Panc1 (cell line): ENCODE data around the gene COMMD10. TPM values are rescaled to one million over a fixed set of nuclear protein-coding genes. Genes with fewer than 3 reads are reported as not detected.
"Not testable (repeated sequence)": the region's sequence is repeated elsewhere in the genome, so short reads cannot be mapped to it uniquely, and the experiment has no call there.

Experiments
- ATAC-seq: fragments of 200-7000 bp; cut with Tn5 transposase; 2 replicates; pipeline ENCODE4 v1.9.1; 2020; ENCODE audit warnings: mild to moderate bottlenecking, moderate library complexity
- BruUV-seq: library from RNA; stranded (reverse); fragments of 400-500 nt; replicated peaks from 2 replicates; lab custom pipeline; 2021; lab: Mats Ljungman, UMichigan
- CTCF ChIA-PET: fragments of 300-600 bp; sonication (Branson Sonifier 250); formaldehyde crosslinking; loops from one replicate; lab custom pipeline; 2022; ENCODE audit warnings: antibody characterized with exemption; lab: Charles Lee
- POLR2A ChIA-PET: fragments of 300-600 bp; sonication (Branson Sonifier 250); formaldehyde crosslinking; loops from one replicate; lab custom pipeline; 2022; ENCODE audit warnings: antibody characterized with exemption; lab: Charles Lee
- DNase-seq: peaks from one replicate; pipeline ENCODE4 v3.0.0-alpha.2; 2010; ENCODE audit warnings: low read depth, low spot score
- H3K27ac ChIP-seq: 2 replicates; pipeline ENCODE4 v1.5.1; 2011; ENCODE audit warnings: mild to moderate bottlenecking, low read length, inconsistent platforms
- H3K27me3 ChIP-seq: fragments of 200-500 bp; sonication (Bioruptor generic); 2 replicates; pipeline ENCODE4 v1.6.0; 2014; ENCODE audit warnings: low read length, inconsistent platforms; ENCODE audit not compliant: control insufficient read depth, insufficient read depth
- H3K36me3 ChIP-seq: fragments of 200-500 bp; sonication (Bioruptor generic); 2 replicates; pipeline ENCODE4 v1.5.1; 2014; ENCODE audit warnings: inconsistent platforms, mild to moderate bottlenecking, low read length, moderate library complexity; ENCODE audit not compliant: control insufficient read depth, insufficient read depth
- H3K4me1 ChIP-seq: 2 replicates; pipeline ENCODE4 v1.5.1; 2011; ENCODE audit warnings: inconsistent platforms, mild to moderate bottlenecking, low read length, moderate library complexity; ENCODE audit not compliant: control insufficient read depth, insufficient read depth
- H3K4me3 ChIP-seq, 2 experiments: 2 replicates each; pipeline ENCODE4 v1.5.1; 2011 to 2012; ENCODE audit warnings: low read depth in 2 of 2, low read length in 2 of 2, mild to moderate bottlenecking in 2 of 2, inconsistent platforms in 1 of 2, moderate library complexity in 1 of 2
- H3K9me3 ChIP-seq: fragments of 200-500 bp; sonication (Bioruptor generic); 2 replicates; pipeline ENCODE4 v1.5.1; 2014; ENCODE audit warnings: low read depth, mild to moderate bottlenecking, inconsistent platforms, low read length, moderate library complexity; ENCODE audit not compliant: control insufficient read depth, insufficient read depth
- POLR2AphosphoS5 ChIP-seq: IDR thresholded peaks from 2 replicates; pipeline ENCODE4 v1.6.1; 2012; ENCODE audit warnings: mild to moderate bottlenecking, low read depth, low read length, moderate library complexity
- SIN3A ChIP-seq: IDR thresholded peaks from 2 replicates; pipeline ENCODE4 v1.6.1; 2012; ENCODE audit warnings: low read depth, mild to moderate bottlenecking, low read length, moderate library complexity, borderline replicate concordance; ENCODE audit not compliant: insufficient read depth
- TCF7L2 ChIP-seq: IDR thresholded peaks from 2 replicates; pipeline ENCODE4 v1.6.1; 2011; ENCODE audit warnings: mild to moderate bottlenecking, low read depth, low read length, inconsistent platforms
- in situ Hi-C: cut with HindIII; loops from 2 replicates; pipeline ENCODE4 v1.10.0; 2016; ENCODE audit warnings: low sequenced_read_pairs, low pct_unique_long_range_greater_than_20kb
- intact Hi-C: fragments of 100-400 bp; cut with micrococcal nuclease; formaldehyde crosslinking; loops from one replicate; pipeline ENCODE4 v1.10.0; 2022; ENCODE audit not compliant: unreplicated experiment
- total RNA-seq: library from RNA; stranded (reverse); gene quantifications from one replicate; pipeline ENCODE4 v1.2.1, GENCODE V29; 2021; ENCODE audit not compliant: unreplicated experiment
- TF ChIP-seq, protein P1 (sequence below), 2 experiments: IDR thresholded peaks; 2 replicates each; pipeline ENCODE4 v1.6.1; 2011 to 2012; ENCODE audit warnings: low read depth in 2 of 2, control low read depth in 1 of 2, low read length in 1 of 2, mild to moderate bottlenecking in 1 of 2, moderate library complexity in 1 of 2; ENCODE audit not compliant: insufficient read depth in 1 of 2
- TF ChIP-seq, protein P2 (sequence below): fragments of 450-650 bp; IDR thresholded peaks from 2 replicates; pipeline ENCODE4 v1.5.1; 2017; ENCODE audit warnings: mild to moderate bottlenecking

COMMD10 gene
- total RNA-seq, 1 experiment from 2014 or later = 37.9 TPM

DNA sequence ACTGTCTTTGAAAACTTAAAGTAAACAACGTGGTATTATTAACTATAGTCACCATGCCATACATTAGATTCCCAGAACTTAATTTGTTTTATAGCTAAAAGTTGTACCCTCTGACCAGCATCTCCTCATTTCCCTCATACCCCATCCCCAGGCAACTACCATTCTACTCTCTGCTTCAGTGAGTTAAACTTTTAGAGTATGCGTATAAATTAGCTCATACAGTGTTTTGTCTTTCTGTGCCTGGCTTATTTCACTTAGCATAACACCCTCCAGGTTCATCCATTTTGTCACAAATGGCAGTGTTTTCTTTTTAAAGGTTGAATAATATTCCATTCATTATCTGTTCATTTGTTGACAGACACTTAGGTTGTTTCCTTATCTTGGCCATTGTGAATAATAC is 14.2 kb downstream of the COMMD10 start:
- intact Hi-C loops = no loop called here

DNA sequence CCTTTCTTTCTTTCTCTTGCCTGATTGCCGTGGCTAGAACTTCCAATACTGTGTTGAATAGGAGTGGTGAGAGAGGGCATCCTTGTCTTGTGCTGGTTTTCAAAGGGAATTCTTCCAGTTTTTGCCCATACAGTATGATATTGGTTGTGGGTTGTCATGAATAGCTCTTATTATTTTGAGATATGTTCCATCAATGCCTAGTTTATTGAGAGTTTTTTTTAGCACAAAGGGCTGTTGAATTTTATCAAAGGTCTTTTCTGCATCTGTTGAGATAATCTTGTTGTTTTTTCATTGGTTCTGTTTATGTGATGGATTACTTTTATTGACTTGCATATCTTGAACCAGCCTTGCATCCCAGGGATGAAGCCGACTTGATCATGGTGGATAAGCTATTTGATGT is 20.1 kb downstream of the COMMD10 start:
- H3K9me3 ChIP-seq, BruUV-seq, intact Hi-C loops, in situ Hi-C loops, CTCF ChIA-PET, H3K27ac ChIP-seq, H3K36me3 ChIP-seq, H3K4me3 ChIP-seq, H3K27me3 ChIP-seq, DNase-seq, ATAC-seq, POLR2A ChIA-PET, H3K4me1 ChIP-seq: not testable (repeated sequence)

More for the DNA sequence above, 14.2 kb downstream of the COMMD10 start:
- in situ Hi-C loops = no loop called here
- no peak for TF ChIP-seq SIN3A
- TF ChIP-seq, protein P1, sequence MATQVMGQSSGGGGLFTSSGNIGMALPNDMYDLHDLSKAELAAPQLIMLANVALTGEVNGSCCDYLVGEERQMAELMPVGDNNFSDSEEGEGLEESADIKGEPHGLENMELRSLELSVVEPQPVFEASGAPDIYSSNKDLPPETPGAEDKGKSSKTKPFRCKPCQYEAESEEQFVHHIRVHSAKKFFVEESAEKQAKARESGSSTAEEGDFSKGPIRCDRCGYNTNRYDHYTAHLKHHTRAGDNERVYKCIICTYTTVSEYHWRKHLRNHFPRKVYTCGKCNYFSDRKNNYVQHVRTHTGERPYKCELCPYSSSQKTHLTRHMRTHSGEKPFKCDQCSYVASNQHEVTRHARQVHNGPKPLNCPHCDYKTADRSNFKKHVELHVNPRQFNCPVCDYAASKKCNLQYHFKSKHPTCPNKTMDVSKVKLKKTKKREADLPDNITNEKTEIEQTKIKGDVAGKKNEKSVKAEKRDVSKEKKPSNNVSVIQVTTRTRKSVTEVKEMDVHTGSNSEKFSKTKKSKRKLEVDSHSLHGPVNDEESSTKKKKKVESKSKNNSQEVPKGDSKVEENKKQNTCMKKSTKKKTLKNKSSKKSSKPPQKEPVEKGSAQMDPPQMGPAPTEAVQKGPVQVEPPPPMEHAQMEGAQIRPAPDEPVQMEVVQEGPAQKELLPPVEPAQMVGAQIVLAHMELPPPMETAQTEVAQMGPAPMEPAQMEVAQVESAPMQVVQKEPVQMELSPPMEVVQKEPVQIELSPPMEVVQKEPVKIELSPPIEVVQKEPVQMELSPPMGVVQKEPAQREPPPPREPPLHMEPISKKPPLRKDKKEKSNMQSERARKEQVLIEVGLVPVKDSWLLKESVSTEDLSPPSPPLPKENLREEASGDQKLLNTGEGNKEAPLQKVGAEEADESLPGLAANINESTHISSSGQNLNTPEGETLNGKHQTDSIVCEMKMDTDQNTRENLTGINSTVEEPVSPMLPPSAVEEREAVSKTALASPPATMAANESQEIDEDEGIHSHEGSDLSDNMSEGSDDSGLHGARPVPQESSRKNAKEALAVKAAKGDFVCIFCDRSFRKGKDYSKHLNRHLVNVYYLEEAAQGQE (IDR thresholded peaks at IDR 0.05; ENCODE audit: insufficient read depth in 1 of 2, low read depth in 2 of 2, low read length in 1 of 2) = no peak
- H3K27ac ChIP-seq = no peak overlapping the region
- BruUV-seq = no TSS peak
- POLR2A ChIA-PET = no interaction called here
- DNase-seq = no peak
- H3K4me1 ChIP-seq = no peaks in the 10 kb centered on the region
- H3K36me3 ChIP-seq = peaks cover 6% of the 10 kb centered on the region; the same call in 1 of the 2 replicates
- CTCF ChIA-PET = no interaction called here
- no peaks in the 10 kb centered on the region for H3K9me3 ChIP-seq
- no peak for ATAC-seq
- no peaks in the 10 kb centered on the region for H3K27me3 ChIP-seq
- no peak overlapping the region for H3K4me3 ChIP-seq

DNA sequence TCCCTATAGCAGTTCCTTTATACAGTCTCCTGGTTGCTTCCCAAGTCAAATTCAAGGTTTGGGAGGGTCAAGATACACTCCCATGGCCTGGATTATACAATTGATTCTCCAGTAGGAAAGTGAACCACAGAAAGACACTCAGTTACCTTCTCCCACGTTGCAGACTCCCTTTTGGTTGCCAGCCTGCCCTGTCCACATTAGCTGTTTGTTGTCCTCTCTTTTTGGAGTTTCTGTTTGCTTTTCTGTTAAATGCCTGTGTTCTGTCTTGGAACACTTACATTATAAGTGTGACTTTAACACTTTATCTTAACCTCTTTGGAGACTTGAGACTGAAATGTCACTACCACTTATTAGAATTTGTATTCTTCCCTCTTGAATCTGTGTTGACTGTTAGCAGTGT is 30.3 kb downstream of the COMMD10 start:
- ChIA-PET CTCF (no interaction called here), POLR2A (no interaction called here)
- no peaks in the 10 kb centered on the region for H3K4me1 ChIP-seq
- H3K36me3 ChIP-seq = no peaks in the 10 kb centered on the region
- intact Hi-C loops = no loop called here
- TF ChIP-seq SIN3A (no peak), POLR2AphosphoS5 (no peak), TCF7L2 (no peak)
- TF ChIP-seq, protein P2, sequence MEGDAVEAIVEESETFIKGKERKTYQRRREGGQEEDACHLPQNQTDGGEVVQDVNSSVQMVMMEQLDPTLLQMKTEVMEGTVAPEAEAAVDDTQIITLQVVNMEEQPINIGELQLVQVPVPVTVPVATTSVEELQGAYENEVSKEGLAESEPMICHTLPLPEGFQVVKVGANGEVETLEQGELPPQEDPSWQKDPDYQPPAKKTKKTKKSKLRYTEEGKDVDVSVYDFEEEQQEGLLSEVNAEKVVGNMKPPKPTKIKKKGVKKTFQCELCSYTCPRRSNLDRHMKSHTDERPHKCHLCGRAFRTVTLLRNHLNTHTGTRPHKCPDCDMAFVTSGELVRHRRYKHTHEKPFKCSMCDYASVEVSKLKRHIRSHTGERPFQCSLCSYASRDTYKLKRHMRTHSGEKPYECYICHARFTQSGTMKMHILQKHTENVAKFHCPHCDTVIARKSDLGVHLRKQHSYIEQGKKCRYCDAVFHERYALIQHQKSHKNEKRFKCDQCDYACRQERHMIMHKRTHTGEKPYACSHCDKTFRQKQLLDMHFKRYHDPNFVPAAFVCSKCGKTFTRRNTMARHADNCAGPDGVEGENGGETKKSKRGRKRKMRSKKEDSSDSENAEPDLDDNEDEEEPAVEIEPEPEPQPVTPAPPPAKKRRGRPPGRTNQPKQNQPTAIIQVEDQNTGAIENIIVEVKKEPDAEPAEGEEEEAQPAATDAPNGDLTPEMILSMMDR = no peak
- TF ChIP-seq, protein P1 (IDR thresholded peaks at IDR 0.05; ENCODE audit: insufficient read depth in 1 of 2, low read depth in 2 of 2, low read length in 1 of 2) = no peak
- H3K4me3 ChIP-seq = no peak overlapping the region
- H3K27me3 ChIP-seq = no peaks in the 10 kb centered on the region
- no TSS peak for BruUV-seq
- DNase-seq (no peak), ATAC-seq (no peak)
- H3K9me3 ChIP-seq = peaks cover 9% of the 10 kb centered on the region; the same call in 1 of the 2 replicates
- in situ Hi-C loops = no loop called here
- H3K27ac ChIP-seq = no peak overlapping the region
